Activated T-cell treated with anti-CD3 and anti-CD28 coated beads, Interleukin-2, amount 50 U/mL, for 4 hours (primary cell): ENCODE results near the gene ALDH16A1. TPM values are rescaled to one million over a fixed set of nuclear protein-coding genes. Genes with fewer than 3 reads are reported as not detected.
A peak's percentile ranks its signal among the peaks of the same experiment; 100 is the strongest.

Source experiments
- ATAC-seq, 2 donors: fragments of 200-7000 bp; cut with Tn5 transposase; one replicate each; pipeline ENCODE4 v1.10.0; 2021
- DNase-seq: peaks from one replicate; pipeline ENCODE4 v3.0.0-alpha.2; 2020
- H3K27me3 Mint-ChIP-seq: one replicate; pipeline ENCODE4 v1.8.0; 2021; ENCODE audit warnings: low read depth, mixed read lengths
- H3K36me3 Mint-ChIP-seq: one replicate; pipeline ENCODE4 v1.8.0; 2022; ENCODE audit warnings: mixed read lengths; ENCODE audit not compliant: insufficient read depth
- H3K4me1 Mint-ChIP-seq: one replicate; pipeline ENCODE4 v1.8.0; 2021; ENCODE audit warnings: low read depth, mixed read lengths
- H3K4me3 Mint-ChIP-seq: one replicate; pipeline ENCODE4 v1.8.0; 2021; ENCODE audit warnings: mild to moderate bottlenecking, moderate library complexity, mixed read lengths
- H3K9me3 Mint-ChIP-seq: one replicate; pipeline ENCODE4 v1.8.0; 2021; ENCODE audit warnings: mixed read lengths
- total RNA-seq, 3 donors: library from RNA; stranded (reverse); gene quantifications; one replicate each; pipeline ENCODE4 v1.2.1, GENCODE V29; 2021

The ALDH16A1 gene
- total RNA-seq, 3 donors from 2014 or later: 35.4 to 42.9 (median 35.8) TPM

- Mint-ChIP-seq H3K27me3 (no peaks in the 10 kb centered on the region), H3K9me3 (no peaks in the 10 kb centered on the region), H3K4me1 (peaks cover 37% of the 10 kb centered on the region), H3K36me3 (peaks cover 60% of the 10 kb centered on the region), H3K4me3 (peak overlapping the region; percentile 97)
- no peak for DNase-seq
- ATAC-seq: peak in 1 of 2 donors; percentile 1
These were observed 36.7 kb downstream of the ALDH16A1 start for GRCh38 chr19:49489601-49490167.

- no peaks in the 10 kb centered on the region for H3K9me3 Mint-ChIP-seq
- H3K4me1 Mint-ChIP-seq: peaks cover 41% of the 10 kb centered on the region
- H3K27me3 Mint-ChIP-seq: no peaks in the 10 kb centered on the region
- DNase-seq (no peak), ATAC-seq (no peak)
- peaks cover 60% of the 10 kb centered on the region for H3K36me3 Mint-ChIP-seq
- H3K4me3 Mint-ChIP-seq: peak overlapping the region; percentile 97
These were observed 37.4 kb downstream of the ALDH16A1 start for GRCh38 chr19:49490287-49491029.

GRCh38 chr19:49491030-49491803 lies 38.2 kb downstream of the ALDH16A1 start:
- H3K9me3 Mint-ChIP-seq: no peaks in the 10 kb centered on the region
- H3K36me3 Mint-ChIP-seq: peaks cover 55% of the 10 kb centered on the region
- peaks cover 44% of the 10 kb centered on the region for H3K4me1 Mint-ChIP-seq
- no peak for DNase-seq
- no peak for ATAC-seq
- H3K4me3 Mint-ChIP-seq: peak overlapping the region; percentile 97
- no peaks in the 10 kb centered on the region for H3K27me3 Mint-ChIP-seq

- Mint-ChIP-seq H3K36me3 (peaks cover 59% of the 10 kb centered on the region), H3K4me3 (peak overlapping the region; percentile 97), H3K9me3 (no peaks in the 10 kb centered on the region), H3K27me3 (no peaks in the 10 kb centered on the region), H3K4me1 (peaks cover 42% of the 10 kb centered on the region)
- DNase-seq: no peak
- ATAC-seq: no peak
These were observed 39.0 kb downstream of the ALDH16A1 start for GRCh38 chr19:49491804-49492572.

GRCh38 chr19:49492573-49493405 lies 39.8 kb downstream of the ALDH16A1 start:
- H3K9me3 Mint-ChIP-seq: no peaks in the 10 kb centered on the region
- peak overlapping the region; percentile 49 for H3K4me3 Mint-ChIP-seq
- no peaks in the 10 kb centered on the region for H3K27me3 Mint-ChIP-seq
- H3K4me1 Mint-ChIP-seq: peaks cover 46% of the 10 kb centered on the region
- DNase-seq (no peak), ATAC-seq (peak; percentile 3)
- peaks cover 64% of the 10 kb centered on the region for H3K36me3 Mint-ChIP-seq

GRCh38 chr19:49496574-49497008 lies 43.6 kb downstream of the ALDH16A1 start:
- Mint-ChIP-seq H3K27me3 (no peaks in the 10 kb centered on the region), H3K36me3 (peaks cover 46% of the 10 kb centered on the region), H3K4me3 (peak overlapping the region; percentile 98), H3K9me3 (no peaks in the 10 kb centered on the region), H3K4me1 (peaks cover 59% of the 10 kb centered on the region)
- DNase-seq (no peak), ATAC-seq (no peak)

GRCh38 chr19:49497047-49497788 lies 44.2 kb downstream of the ALDH16A1 start:
- Mint-ChIP-seq H3K27me3 (no peaks in the 10 kb centered on the region), H3K4me3 (peak overlapping the region; percentile 98), H3K4me1 (peaks cover 61% of the 10 kb centered on the region), H3K36me3 (peaks cover 41% of the 10 kb centered on the region), H3K9me3 (no peaks in the 10 kb centered on the region)
- DNase-seq (peak; percentile 66), ATAC-seq (peak; percentile 4)

GRCh38 chr19:49497789-49498103 lies 44.7 kb downstream of the ALDH16A1 start:
- DNase-seq (no peak), ATAC-seq (no peak)
- Mint-ChIP-seq H3K4me1 (peaks cover 61% of the 10 kb centered on the region), H3K4me3 (peak overlapping the region; percentile 98), H3K27me3 (no peaks in the 10 kb centered on the region), H3K36me3 (peaks cover 35% of the 10 kb centered on the region), H3K9me3 (no peaks in the 10 kb centered on the region)

- H3K9me3 Mint-ChIP-seq: no peaks in the 10 kb centered on the region
- H3K4me3 Mint-ChIP-seq: peak overlapping the region; percentile 98
- no peaks in the 10 kb centered on the region for H3K27me3 Mint-ChIP-seq
- H3K4me1 Mint-ChIP-seq: peaks cover 61% of the 10 kb centered on the region
- ATAC-seq (no peak), DNase-seq (no peak)
- peaks cover 32% of the 10 kb centered on the region for H3K36me3 Mint-ChIP-seq
These were observed 45.5 kb downstream of the ALDH16A1 start for GRCh38 chr19:49498475-49498874.

GRCh38 chr19:49499030-49499670 lies 46.1 kb downstream of the ALDH16A1 start:
- ATAC-seq (no peak), DNase-seq (no peak)
- H3K4me3 Mint-ChIP-seq: peak overlapping the region; percentile 98
- H3K36me3 Mint-ChIP-seq: peaks cover 32% of the 10 kb centered on the region
- no peaks in the 10 kb centered on the region for H3K27me3 Mint-ChIP-seq
- H3K4me1 Mint-ChIP-seq: peaks cover 61% of the 10 kb centered on the region
- H3K9me3 Mint-ChIP-seq: no peaks in the 10 kb centered on the region

GRCh38 chr19:49502866-49503581 lies 50.0 kb downstream of the ALDH16A1 start:
- H3K9me3 Mint-ChIP-seq: no peaks in the 10 kb centered on the region
- H3K36me3 Mint-ChIP-seq: peaks cover 16% of the 10 kb centered on the region
- peak; percentile 37 for DNase-seq
- H3K27me3 Mint-ChIP-seq: no peaks in the 10 kb centered on the region
- H3K4me1 Mint-ChIP-seq: peaks cover 52% of the 10 kb centered on the region
- H3K4me3 Mint-ChIP-seq: no peak overlapping the region
- ATAC-seq: peak in 1 of 2 donors; percentile 15

- DNase-seq (no peak), ATAC-seq (no peak)
- Mint-ChIP-seq H3K9me3 (no peaks in the 10 kb centered on the region), H3K4me3 (no peak overlapping the region), H3K27me3 (no peaks in the 10 kb centered on the region), H3K4me1 (peaks cover 48% of the 10 kb centered on the region), H3K36me3 (peaks cover 14% of the 10 kb centered on the region)
These were observed 50.5 kb downstream of the ALDH16A1 start for GRCh38 chr19:49503582-49503962.
